GM10847 (cell line): ENCODE results near the gene PBX1.

ENCODE experiments used
- POLR2A ChIP-seq: IDR thresholded peaks from 2 replicates; pipeline ENCODE4 v1.6.1; 2011; ENCODE audit not compliant: insufficient read length; ENCODE audit errors: extremely low read depth

Gene PBX1

DNA sequence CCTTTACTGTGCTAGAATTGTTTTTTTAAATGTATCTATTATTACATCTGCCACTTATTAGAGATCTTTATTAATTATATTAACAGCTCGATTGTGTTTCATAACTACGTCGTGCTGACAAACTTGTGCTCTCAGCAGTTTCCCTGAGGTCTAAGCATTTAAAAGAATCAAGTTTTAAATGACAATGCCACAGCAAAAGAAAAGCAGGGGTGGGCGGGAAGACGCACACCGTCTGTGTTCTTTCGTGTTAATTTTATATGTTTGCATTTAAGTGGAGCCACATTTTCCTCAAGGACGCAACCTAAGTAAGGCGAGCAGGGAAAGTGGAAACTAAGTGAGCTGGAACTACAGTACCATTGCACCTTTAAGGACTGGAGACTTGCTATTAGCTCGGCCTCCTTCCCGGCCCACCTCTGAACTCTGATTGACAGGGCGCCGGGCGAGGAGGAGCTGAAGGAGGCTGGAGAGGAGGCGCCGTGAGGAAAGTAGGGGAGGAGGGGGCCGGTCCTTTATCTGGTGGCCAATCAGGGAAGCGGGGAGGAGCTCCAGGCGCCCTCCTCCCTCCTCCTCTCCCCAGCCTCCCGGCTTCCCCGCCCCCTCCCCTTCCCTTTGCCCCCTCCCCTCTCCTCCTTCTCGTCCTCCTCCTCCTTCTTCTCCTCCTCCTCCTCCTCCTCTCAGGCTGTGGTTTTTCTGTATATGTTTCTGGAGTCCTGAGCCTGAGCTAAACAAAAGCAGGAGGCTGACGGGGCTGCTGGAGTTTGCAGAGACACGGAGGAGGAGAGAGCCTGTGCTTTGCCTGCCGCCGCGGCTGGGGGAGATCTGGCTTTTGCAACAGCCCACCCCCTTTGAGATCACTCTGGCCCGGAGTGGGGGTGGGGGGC is at the start of gene PBX1:
Gene PBX1 (plus strand): TSS at position 724 of the 881 bp plus-strand sequence.
- TF ChIP-seq POLR2A, result no peak

- TF ChIP-seq POLR2A, result no peak
Measured at GRCh38 chr1:164510435-164510834, 48.5 kb upstream of the PBX1 start.

DNA sequence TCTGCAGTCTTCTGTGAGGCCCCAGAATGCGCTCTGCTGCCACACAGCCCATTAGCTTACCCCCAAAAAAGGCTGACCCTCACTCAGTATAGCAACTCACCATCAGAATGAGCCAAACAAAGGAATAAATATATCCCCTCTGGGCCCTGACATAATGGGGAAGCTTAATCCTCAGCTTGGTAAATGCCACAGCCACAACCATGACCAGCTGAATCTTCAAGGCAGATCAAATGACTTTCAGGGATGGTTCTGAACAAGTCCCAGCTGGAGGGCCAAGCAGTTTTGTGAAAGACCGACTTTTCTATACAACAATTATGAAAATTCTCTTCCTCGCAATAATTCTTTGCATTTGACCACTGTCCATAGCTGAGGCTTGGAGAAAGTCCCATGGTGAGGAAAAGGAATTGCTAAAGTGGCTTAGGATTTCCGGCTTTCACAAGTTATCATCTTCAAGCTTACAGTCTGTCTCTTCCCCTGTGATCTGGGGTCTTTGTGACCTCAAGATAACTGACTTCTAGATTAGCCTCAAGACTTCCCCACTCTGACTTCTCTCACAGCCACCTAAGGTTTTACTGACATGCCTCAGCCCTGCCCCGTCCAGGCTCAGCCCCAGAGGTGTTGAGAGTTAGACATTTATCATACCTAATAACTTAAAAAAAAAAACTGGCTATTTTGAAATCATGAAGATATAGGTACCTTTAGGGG is 47.8 kb upstream of the PBX1 start:
- TF ChIP-seq POLR2A, result no peak

DNA sequence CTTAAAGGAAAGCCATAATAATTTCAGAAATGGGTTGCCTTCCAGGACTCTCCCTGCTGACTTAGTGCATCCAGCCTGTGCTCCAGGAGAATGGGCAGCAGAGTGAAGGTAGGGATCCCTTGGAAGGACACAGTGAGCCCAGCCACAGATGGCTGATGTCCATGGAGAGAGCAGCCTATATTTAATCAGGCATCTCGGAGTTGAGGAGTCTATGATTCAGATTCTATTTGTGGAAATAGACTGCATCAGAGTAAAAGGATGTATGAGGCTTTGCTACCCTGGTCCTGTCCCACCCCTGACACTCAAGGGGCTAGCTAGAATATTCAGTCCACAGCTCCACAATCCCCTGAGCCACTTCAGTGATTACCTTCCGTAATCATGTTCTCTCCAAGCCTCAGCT is 43.8 kb upstream of the PBX1 start:
- TF ChIP-seq POLR2A, result no peak

DNA sequence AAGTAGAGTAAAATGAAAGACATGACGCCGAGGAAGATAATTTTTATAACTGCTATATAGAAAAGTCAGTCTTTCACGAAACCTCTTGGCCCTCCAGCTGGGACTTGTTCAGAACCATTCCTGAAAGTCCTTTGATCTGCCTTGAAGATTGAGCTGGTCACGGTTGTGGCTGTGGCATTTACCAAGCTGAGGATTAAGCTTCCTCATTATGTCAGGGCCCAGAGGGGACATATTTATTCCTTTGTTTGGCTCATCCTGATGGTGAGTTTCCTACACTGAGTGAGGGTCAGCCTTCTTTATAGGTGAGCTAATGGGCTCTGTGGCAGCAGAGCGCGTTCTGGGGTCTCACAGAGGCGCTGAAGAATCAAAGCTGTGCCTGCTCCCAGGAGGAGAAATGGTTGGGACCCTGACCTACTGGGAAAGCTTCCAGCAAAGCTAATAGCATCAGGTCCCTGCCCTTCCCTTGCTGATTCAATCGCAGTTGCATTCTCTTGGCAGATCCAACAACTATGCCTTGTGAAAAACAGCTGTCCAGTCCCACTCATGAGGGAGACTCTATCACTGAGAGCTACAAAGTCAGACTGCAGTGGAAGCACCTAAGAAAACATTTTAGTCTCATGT is 43.2 kb upstream of the PBX1 start:
- no peak for TF ChIP-seq POLR2A

- TF ChIP-seq POLR2A, result no peak
Measured at GRCh38 chr1:164516591-164516990, 42.4 kb upstream of the PBX1 start.

DNA sequence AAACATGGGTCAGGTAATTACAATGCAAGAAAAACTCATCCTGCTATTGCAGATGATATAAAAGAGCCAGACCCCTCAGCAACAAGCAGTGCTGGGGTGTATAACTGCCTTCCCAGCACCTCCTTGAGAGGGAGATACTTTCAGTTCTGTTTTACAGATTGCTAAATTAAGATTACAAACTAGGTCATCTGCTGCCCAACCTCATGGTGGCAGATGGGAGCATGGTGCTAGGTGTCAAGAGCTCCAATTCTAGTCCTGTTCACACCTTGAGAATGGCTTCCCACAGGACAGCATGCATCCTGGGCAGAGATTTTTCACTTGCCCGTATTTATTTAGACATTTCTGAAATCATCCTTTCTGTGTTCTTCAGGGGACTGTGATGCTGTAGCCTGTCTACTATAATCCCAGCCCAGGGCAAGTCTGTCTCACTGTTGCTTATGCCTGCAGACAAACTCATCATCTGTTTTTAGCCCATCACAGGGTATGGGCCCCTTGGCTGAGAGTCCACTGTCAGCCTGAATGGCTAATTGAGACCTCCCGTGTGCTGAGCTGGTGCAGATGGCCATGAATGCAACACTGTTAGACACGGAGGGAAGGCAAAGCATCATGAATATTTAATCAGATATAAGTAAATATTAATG is 40.2 kb upstream of the PBX1 start:
- TF ChIP-seq POLR2A, result no peak

DNA sequence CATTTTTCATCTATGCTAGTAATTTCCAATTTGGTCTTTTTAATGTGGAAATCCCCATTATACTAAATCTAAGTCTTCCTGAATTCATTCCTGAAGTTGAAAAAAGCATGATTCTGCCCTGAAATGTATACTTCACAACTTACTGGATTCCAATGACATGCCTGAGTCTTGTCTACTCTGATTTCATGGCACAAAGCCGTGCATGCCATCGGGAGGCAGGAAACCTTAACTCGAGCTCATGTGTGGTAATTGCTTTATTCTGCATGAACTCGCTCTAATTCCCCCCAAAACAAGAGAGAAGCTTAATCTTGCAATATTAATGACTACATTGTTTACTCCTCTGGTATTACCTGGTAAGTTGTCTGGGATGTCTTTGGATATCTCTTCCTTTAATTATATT is 39.6 kb upstream of the PBX1 start:
- no peak for TF ChIP-seq POLR2A

DNA sequence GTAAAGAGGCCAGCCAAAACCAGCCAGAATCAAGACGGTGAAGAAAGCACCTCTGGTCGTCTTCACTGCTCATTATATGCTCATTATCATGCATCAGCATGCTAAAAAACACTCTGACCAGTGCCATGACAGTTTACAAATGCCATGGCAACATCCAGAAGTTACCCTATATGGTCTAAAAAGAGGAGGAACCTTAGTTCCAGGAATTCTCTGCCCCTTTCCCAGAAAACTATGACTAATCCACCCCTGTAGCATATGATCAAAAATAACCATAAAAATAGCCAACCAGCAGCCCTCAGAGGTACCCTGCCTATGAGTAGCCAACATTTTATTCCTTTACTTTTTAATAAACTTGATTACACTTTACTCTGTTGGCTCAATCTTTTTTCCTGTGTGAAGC is 34.2 kb upstream of the PBX1 start:
- TF ChIP-seq POLR2A, result no peak

GRCh38 chr1:164534863-164535610 is 23.9 kb upstream of the PBX1 start:
- no peak for TF ChIP-seq POLR2A

DNA sequence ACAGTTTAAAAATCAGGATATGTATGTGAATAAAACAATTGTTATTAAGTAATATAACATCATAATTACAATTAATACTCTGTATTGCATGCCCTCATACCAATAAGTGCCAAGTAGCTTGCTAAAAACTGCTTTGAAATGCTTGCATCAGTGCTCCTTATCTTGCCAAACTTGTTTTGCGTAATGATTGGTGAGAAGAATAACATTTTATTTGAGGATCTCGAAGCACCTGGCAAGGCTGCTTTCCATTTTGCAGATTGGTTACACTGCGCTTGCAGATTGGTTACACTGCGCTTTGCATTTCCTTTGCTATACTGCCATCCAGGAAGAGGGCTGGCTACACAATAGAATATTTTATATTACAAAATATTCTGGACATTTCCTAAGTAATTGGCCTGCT is 1.7 kb upstream of the PBX1 start:
- TF ChIP-seq POLR2A, result no peak

GRCh38 chr1:164559342-164560051 is 513 bp downstream of the PBX1 start:
- TF ChIP-seq POLR2A, result no peak

- TF ChIP-seq POLR2A, result no peak
Measured at GRCh38 chr1:164560121-164560541, 1.1 kb downstream of the PBX1 start.

GRCh38 chr1:164560556-164560955 is 1.6 kb downstream of the PBX1 start:
- TF ChIP-seq POLR2A, result no peak

- TF ChIP-seq POLR2A, result no peak
Measured at GRCh38 chr1:164561007-164561406, 2.0 kb downstream of the PBX1 start.

GRCh38 chr1:164561472-164561871 is 2.5 kb downstream of the PBX1 start:
- no peak for TF ChIP-seq POLR2A
